GM10266 (cell line): ENCODE results near the gene PTGR3.

ENCODE experiments used
- DNase-seq: peaks from one replicate; pipeline ENCODE4 v3.0.0; 2012; ENCODE audit errors: extremely low spot score
- CTCF ChIP-seq: IDR thresholded peaks from 2 replicates; pipeline ENCODE4 v1.5.1; 2012; ENCODE audit warnings: mild to moderate bottlenecking, low read depth; ENCODE audit not compliant: control insufficient read depth, insufficient read depth; ENCODE audit errors: missing control alignments

PTGR3 gene

GRCh38 chr18:75214332-75214690 lies 5.4 kb upstream of the PTGR3 start:
- TF ChIP-seq CTCF: no peak
- DNase-seq: no peak

DNA sequence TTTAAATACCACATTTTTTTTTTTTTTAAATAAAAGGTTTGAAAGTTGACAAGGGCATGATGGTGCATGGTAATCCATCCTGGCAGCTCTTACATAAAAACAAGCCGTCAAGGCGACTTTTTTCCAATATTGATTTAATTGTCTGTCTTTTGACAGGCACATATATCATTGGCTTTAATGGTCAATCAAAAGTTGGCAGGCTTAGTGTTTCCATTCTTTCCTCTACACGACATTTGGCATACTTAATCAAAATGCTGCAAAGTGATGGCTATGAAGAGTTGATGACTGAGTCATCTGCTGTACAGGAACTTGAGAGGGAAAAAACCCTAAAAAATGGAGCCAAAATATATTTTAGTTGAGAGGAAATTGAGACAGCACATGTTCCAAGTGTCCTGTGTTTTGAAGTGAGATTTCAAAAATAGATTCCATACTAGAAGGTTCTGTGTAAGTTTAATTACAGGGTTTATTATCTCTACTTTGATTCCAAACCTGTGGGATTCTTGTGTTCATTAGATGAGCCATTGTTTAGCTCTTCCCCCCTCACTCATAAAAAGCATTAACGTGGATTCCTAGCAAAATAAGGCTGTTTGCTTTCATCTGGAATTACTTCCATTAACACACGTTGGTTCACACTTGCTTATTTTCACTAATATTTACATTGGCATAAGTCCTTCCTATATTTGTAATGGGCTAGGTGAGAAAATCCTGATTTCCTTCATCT lies 4.8 kb upstream of the PTGR3 start:
- TF ChIP-seq CTCF: no peak
- no peak for DNase-seq

DNA sequence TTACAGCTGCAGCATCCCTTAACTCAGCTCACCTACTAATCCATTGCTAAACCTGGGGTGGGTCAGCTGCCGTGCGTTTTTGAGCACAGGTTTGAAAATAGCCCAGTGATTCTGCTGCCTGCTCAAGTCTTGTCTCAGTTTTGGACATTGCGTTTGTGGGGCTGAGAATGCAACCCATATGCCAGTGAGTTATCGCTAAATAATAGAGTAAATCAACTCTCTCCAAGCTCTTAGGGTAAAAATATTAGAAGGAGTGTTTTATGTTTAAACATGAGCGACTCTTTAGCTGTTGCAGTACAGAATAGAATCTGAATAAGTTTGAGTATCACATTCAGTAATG lies 3.8 kb upstream of the PTGR3 start:
- DNase-seq: no peak
- no peak for TF ChIP-seq CTCF

- DNase-seq: peak; percentile 59
- TF ChIP-seq CTCF: no peak
These were observed 3.2 kb upstream of the PTGR3 start for GRCh38 chr18:75211953-75212750.

- TF ChIP-seq CTCF: no peak
- peak; percentile 42 for DNase-seq
These were observed 2.6 kb upstream of the PTGR3 start for GRCh38 chr18:75211626-75211952.

- TF ChIP-seq CTCF: no peak
- DNase-seq: peak; percentile 64
These were observed 2.2 kb upstream of the PTGR3 start for GRCh38 chr18:75211002-75211621.
